ENCODE data around the gene CHST11. TPM values are rescaled to one million over a fixed set of nuclear protein-coding genes. Genes with fewer than 3 reads are reported as not detected.

The CHST11 gene
- total and polyA plus RNA-seq, 9 of the 15 experiments (the other 6 are each of a cell fraction or from before 2014, with no cell fraction given), result 2.3 to 38.7 (median 15.0) TPM

DNA sequence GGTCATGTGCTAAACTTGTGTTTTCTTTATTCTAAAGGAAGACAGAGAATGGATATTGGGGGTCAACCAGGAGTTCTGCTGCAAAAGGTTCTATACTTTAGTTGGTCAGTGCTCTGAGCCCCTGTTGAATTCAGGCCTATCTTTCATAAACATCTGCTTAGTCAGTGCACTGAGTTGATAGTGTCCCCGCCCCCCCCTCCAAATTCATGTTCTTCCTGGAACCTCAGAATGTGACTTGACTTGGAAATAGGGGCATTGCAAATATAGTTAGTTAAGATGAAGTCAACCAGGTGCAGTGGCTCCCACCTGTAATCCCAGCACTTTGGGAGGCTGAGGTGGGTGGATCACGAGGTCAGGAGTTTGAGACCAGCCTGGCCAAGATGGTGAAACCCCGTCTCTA lies 23.3 kb downstream of the CHST11 start (continued):
- TF ChIP-seq, protein P1, sequence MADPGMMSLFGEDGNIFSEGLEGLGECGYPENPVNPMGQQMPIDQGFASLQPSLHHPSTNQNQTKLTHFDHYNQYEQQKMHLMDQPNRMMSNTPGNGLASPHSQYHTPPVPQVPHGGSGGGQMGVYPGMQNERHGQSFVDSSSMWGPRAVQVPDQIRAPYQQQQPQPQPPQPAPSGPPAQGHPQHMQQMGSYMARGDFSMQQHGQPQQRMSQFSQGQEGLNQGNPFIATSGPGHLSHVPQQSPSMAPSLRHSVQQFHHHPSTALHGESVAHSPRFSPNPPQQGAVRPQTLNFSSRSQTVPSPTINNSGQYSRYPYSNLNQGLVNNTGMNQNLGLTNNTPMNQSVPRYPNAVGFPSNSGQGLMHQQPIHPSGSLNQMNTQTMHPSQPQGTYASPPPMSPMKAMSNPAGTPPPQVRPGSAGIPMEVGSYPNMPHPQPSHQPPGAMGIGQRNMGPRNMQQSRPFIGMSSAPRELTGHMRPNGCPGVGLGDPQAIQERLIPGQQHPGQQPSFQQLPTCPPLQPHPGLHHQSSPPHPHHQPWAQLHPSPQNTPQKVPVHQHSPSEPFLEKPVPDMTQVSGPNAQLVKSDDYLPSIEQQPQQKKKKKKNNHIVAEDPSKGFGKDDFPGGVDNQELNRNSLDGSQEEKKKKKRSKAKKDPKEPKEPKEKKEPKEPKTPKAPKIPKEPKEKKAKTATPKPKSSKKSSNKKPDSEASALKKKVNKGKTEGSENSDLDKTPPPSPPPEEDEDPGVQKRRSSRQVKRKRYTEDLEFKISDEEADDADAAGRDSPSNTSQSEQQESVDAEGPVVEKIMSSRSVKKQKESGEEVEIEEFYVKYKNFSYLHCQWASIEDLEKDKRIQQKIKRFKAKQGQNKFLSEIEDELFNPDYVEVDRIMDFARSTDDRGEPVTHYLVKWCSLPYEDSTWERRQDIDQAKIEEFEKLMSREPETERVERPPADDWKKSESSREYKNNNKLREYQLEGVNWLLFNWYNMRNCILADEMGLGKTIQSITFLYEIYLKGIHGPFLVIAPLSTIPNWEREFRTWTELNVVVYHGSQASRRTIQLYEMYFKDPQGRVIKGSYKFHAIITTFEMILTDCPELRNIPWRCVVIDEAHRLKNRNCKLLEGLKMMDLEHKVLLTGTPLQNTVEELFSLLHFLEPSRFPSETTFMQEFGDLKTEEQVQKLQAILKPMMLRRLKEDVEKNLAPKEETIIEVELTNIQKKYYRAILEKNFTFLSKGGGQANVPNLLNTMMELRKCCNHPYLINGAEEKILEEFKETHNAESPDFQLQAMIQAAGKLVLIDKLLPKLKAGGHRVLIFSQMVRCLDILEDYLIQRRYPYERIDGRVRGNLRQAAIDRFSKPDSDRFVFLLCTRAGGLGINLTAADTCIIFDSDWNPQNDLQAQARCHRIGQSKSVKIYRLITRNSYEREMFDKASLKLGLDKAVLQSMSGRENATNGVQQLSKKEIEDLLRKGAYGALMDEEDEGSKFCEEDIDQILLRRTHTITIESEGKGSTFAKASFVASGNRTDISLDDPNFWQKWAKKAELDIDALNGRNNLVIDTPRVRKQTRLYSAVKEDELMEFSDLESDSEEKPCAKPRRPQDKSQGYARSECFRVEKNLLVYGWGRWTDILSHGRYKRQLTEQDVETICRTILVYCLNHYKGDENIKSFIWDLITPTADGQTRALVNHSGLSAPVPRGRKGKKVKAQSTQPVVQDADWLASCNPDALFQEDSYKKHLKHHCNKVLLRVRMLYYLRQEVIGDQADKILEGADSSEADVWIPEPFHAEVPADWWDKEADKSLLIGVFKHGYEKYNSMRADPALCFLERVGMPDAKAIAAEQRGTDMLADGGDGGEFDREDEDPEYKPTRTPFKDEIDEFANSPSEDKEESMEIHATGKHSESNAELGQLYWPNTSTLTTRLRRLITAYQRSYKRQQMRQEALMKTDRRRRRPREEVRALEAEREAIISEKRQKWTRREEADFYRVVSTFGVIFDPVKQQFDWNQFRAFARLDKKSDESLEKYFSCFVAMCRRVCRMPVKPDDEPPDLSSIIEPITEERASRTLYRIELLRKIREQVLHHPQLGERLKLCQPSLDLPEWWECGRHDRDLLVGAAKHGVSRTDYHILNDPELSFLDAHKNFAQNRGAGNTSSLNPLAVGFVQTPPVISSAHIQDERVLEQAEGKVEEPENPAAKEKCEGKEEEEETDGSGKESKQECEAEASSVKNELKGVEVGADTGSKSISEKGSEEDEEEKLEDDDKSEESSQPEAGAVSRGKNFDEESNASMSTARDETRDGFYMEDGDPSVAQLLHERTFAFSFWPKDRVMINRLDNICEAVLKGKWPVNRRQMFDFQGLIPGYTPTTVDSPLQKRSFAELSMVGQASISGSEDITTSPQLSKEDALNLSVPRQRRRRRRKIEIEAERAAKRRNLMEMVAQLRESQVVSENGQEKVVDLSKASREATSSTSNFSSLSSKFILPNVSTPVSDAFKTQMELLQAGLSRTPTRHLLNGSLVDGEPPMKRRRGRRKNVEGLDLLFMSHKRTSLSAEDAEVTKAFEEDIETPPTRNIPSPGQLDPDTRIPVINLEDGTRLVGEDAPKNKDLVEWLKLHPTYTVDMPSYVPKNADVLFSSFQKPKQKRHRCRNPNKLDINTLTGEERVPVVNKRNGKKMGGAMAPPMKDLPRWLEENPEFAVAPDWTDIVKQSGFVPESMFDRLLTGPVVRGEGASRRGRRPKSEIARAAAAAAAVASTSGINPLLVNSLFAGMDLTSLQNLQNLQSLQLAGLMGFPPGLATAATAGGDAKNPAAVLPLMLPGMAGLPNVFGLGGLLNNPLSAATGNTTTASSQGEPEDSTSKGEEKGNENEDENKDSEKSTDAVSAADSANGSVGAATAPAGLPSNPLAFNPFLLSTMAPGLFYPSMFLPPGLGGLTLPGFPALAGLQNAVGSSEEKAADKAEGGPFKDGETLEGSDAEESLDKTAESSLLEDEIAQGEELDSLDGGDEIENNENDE (IDR thresholded peaks at IDR 0.05; ENCODE audit: low read depth, low read length), result no peak
- TF ChIP-seq RHOXF2B (CRISPR knock-in tag; conservative IDR thresholded peaks at IDR 0.05), result no peak
- no peak for TF ChIP-seq ZNF707 (CRISPR knock-in tag; conservative IDR thresholded peaks at IDR 0.05)
- no peak for TF ChIP-seq NFYB (IDR thresholded peaks at IDR 0.05; ENCODE audit: extremely low read depth, insufficient read length)
- TF ChIP-seq, protein P2, sequence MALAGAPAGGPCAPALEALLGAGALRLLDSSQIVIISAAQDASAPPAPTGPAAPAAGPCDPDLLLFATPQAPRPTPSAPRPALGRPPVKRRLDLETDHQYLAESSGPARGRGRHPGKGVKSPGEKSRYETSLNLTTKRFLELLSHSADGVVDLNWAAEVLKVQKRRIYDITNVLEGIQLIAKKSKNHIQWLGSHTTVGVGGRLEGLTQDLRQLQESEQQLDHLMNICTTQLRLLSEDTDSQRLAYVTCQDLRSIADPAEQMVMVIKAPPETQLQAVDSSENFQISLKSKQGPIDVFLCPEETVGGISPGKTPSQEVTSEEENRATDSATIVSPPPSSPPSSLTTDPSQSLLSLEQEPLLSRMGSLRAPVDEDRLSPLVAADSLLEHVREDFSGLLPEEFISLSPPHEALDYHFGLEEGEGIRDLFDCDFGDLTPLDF (CRISPR knock-in tag; IDR thresholded peaks at IDR 0.05), result 0 out of 2 replicates have a peak, but pooled peaks have one; percentile 23
- no peak for TF ChIP-seq RB1 (IDR thresholded peaks at IDR 0.05; ENCODE audit: low read depth)
- TF ChIP-seq HCFC1 (IDR thresholded peaks at IDR 0.05; ENCODE audit: low read depth, low read length), result no peak
- TF ChIP-seq CTBP1 (IDR thresholded peaks at IDR 0.05; ENCODE audit: borderline replicate concordance), result no peak
- TF ChIP-seq, protein P3, sequence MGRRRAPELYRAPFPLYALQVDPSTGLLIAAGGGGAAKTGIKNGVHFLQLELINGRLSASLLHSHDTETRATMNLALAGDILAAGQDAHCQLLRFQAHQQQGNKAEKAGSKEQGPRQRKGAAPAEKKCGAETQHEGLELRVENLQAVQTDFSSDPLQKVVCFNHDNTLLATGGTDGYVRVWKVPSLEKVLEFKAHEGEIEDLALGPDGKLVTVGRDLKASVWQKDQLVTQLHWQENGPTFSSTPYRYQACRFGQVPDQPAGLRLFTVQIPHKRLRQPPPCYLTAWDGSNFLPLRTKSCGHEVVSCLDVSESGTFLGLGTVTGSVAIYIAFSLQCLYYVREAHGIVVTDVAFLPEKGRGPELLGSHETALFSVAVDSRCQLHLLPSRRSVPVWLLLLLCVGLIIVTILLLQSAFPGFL (CRISPR knock-in tag; IDR thresholded peaks at IDR 0.05), result no peak
- TF ChIP-seq, protein P4, sequence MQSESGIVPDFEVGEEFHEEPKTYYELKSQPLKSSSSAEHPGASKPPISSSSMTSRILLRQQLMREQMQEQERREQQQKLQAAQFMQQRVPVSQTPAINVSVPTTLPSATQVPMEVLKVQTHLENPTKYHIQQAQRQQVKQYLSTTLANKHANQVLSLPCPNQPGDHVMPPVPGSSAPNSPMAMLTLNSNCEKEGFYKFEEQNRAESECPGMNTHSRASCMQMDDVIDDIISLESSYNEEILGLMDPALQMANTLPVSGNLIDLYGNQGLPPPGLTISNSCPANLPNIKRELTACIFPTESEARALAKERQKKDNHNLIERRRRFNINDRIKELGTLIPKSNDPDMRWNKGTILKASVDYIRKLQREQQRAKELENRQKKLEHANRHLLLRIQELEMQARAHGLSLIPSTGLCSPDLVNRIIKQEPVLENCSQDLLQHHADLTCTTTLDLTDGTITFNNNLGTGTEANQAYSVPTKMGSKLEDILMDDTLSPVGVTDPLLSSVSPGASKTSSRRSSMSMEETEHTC (IDR thresholded peaks at IDR 0.05), result no peak
